GM19397 (cell line): ENCODE results near the gene XYLT1.

Source experiments
- ATAC-seq: cut with Tn5 transposase; IDR thresholded peaks from one replicate; pipeline ENCODE4 v1.9.1; 2021; ENCODE audit warnings: mild to moderate bottlenecking, moderate library complexity; ENCODE audit not compliant: unreplicated experiment

XYLT1 gene

DNA sequence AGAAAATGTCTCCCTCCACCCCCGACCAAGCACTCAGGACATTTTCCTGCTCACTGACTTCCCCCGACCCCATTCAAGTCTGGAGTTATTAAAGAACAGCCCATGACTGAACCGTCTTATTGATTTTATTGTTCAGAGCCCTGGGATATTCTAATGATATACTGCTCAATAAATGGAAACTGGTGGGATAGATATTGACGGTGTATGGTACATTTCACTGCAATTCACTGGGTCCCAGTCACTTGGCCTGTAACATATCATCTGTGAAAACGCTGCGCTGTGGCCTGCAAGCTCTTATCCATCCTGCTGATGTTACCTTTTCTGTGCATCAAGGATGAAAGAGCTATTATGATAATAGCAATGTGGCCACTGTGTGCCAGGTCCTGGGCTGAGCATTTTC lies 258.2 kb downstream of the XYLT1 start:
- ATAC-seq: no peak

DNA sequence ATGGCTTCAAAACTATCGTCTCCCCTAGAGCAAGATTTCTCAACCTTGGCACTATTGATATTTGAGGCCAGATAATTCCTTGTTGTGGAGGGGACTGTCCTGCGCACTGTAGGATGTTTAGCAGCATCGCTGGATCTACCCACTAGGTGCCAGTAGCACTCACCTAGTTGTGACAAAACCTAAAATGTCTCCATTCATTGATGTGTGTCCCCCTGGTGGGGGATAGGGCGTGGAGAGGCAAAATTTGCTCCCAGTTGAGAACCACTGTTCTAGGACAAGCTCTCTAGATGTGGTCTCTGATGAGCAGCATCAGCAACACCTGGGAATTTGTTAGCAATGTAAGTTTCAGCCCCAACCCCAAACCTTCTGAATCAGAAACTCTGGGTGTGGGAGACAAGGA lies 259.0 kb downstream of the XYLT1 start:
- no peak for ATAC-seq

DNA sequence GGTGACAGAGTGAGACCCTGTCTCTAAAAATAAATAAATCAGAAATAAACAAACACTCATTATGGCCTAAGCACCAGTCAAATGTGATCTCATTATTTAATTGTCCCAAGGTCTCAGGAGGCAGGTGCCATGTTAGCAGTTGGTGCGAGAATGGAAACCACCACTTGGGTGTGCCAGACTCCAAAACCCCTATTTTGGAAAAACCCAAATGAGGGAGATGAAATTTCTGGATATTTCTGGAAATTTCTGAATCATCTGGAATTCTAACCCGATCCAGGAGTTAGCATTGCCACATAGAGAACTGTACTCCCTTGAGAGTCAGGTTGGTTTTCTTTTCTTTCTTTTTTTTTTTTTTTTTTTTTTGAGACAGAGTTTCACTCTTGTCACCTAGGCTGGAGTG lies 264.0 kb downstream of the XYLT1 start:
- no peak for ATAC-seq

GRCh38 chr16:17205279-17206211 lies 265.2 kb downstream of the XYLT1 start:
- no peak for ATAC-seq

GRCh38 chr16:17204644-17205043 lies 266.1 kb downstream of the XYLT1 start:
- ATAC-seq: no peak

GRCh38 chr16:17204206-17204605 lies 266.6 kb downstream of the XYLT1 start:
- ATAC-seq: no peak

DNA sequence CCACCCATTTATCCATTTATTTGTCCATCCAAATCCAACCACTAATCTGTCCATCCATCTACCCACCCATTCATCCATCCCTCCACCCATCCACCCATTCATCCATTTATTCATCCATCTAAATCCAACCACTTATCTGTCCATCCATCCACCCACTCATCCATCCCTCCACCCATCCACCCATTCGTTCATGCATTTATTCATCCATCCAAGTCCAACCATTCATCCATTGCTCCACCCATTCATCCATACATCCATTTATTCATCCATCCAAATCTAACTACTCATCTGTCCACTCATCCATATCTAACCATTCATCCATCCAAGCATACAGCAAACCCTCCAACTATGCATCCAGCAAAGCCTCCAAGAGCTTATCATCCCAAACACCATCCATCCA lies 267.3 kb downstream of the XYLT1 start:
- no peak for ATAC-seq

DNA sequence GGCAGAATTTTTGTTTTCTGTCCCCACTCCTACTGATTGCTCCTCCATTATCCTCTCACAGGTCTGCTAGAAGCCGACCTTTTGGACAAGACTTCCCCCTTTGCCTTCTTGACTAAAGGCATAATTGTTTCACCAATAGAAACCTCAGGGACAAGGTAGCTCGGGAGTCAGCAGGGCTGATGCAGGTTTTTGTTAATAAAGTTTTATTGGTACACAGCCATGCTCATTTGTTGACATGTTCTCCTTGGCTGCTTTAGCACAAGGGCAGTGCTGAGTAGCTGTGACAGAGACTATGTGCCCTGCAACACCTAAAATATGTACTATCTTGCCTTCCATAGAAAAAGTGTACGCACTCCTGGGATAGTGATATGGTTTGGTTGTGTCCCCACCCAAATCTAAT lies 271.6 kb downstream of the XYLT1 start:
- no peak for ATAC-seq

- ATAC-seq: no peak
Measured at GRCh38 chr16:17196526-17196925, 274.2 kb downstream of the XYLT1 start.

DNA sequence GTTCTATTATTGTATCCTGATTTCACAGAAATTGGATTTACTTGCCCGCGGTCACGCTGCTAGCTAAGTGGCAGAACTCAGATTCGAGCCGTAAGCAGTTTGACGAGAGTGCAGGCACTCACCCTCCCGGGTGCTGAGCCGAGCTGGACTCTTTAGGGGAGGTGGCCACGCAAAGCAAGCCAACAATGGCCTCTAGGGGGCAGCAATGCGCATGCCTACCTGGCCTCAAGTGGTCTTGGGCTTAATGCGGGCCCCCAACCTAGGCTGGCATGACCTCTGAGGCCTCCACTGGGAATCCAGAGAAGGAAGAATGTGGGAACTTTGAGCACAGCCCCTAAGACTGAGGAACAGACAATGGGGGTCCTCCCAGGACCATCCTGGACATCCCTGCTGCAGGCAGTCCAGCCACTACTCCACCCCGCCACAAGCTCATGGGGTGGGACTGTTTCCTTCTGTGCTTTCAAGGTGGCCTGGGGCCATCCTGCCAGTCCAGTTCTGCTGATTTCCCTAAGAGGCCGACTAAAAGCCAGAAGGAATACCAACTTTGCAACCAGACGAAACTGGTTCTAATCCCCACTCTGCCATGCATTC lies 276.5 kb downstream of the XYLT1 start:
- no peak for ATAC-seq

- ATAC-seq: no peak
Measured at GRCh38 chr16:17193566-17194100, 277.1 kb downstream of the XYLT1 start.

GRCh38 chr16:17184026-17184425 lies 286.7 kb downstream of the XYLT1 start:
- no peak for ATAC-seq

DNA sequence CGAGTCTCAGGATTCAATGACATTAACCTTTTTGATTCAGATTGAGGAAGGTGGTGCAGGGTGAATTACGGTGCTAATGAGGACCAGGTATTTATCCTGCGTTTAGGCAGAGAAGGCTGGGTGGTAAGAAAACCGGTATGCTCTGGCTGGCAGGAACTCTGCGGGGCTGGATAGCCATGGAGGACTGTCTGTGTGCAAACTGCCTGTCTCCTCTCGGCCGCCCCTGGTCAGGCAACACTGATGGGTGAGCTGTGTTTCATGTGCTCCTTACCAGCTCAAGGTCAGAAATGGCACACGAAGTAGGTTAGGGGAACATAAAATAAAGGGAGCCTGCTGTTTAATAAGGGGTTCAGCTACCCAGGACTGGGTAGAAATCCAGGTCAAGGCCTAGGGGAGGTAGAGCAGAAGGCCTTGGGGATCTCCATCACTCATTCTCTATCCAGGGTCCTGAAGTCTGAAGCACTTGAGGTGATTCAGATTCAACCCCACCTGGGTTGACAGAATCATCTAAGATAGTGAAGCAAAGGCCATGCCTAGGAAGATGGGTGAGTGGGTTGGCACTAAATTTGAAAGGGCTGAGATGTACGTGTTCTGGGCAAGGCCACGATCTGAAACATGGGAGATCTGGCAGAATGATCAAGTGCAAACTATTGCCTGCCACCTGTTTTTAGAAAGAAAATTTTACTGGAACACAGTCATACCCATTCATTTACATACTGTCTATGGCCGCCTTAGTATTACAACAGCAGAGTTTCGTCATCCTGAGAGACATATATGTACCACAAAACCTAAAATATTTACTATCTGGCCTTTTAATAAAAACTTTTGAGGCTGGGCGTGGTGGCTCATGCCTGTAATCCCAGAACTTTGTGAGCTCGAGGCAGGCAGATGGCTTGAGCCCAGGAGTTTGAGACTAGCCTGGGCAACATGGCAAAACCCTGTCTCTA lies 292.5 kb downstream of the XYLT1 start:
- ATAC-seq: no peak

DNA sequence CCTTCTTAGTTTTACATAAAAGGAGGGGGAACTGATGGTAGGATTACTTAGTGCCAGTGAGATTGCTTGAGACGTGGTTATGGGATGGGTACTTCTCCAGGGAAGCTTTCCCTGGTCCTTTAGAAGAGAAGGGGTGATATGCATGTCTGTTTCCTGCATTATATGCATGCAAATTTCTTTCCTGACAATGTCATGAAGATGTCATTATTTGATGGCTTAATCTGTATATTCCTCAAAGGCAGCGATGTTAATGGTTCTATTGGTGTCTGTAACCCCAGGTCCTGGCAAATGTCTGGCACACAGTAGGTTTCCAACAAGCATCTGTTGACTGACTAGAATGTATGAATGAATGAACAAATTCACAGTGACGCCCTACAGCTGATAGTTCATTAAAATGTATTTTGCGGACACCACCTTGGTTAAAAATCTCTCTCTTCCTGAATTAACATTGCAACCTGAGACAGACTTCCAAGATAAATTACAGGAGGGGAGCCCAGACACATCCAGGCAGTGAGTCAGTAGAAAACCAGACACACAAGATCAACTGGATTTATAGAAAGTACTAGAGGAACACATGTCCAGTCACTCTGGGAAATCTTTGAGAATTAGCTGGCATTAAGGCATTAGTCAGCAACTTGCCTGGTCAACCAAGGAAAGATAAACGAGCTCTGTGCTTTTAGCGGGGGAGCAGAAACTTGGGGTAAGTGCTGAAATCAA lies 293.4 kb downstream of the XYLT1 start:
- no peak for ATAC-seq

- no peak for ATAC-seq
Measured at GRCh38 chr16:17176199-17176598, 294.6 kb downstream of the XYLT1 start.

DNA sequence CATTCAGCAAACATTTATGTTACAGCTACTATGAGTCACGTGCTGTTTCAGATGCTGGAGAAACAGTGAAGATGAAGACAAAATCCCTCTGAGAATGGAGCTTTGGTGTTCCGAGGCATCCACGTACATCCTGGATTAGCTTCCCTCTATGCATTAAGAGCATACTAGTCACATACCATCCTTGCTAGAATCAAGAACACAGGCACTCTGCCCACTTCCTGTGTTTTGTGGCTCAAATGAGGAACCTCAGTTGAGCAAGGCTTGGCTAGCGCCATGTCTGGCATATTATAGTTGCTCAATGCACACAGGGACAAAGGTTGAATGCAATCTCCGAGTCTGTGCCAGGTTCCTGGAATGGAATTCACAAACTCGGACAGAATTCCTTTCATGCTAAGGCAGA lies 297.5 kb downstream of the XYLT1 start:
- ATAC-seq: no peak

DNA sequence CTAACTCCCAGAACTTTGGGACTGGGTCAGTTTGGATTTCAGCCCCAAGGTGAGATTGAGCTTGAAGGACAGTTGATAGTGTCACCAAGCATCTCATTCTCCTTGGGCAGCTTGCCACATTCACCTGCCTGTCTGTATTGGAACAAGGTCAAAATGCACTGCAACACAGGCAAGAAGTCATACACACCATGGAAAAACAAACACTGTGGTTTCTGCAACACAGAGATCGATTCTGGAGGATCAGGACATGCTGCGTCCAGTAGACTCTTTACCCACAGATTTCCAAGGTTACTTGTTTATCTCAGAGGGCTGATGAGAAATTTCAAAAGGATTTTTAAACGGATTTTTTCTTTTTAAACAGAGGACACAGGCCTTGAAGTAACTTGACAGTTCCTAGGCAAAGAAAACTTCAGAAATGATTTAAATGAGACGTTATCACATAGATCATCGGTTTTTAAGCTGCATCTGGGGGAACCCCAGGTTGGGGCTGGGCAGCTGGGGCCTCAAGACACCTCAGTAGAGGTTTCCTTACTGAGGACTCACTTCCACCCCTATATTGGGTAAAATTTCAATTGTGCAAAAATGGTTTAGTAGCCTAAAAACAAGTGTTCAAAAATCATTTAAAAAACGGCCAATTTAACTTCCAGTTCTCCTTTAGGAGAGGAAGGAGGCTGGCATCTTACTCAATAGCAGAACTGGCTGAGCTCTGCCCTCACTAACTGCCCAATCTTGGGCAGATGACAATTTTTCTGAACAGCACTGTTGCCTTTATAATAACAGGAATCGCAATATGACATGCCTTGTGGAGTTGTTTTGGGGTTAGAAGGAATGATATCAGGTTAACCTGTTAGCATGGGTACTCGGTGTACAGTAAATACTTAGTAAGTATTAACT lies 299.3 kb downstream of the XYLT1 start:
- ATAC-seq: no peak

- ATAC-seq: no peak
Measured at GRCh38 chr16:17170435-17170834, 300.3 kb downstream of the XYLT1 start.

- ATAC-seq: no peak
Measured at GRCh38 chr16:17168181-17168580, 302.6 kb downstream of the XYLT1 start.
